HG03432 (cell line): ENCODE measurements around the gene TBPL2.

Source experiments
- ATAC-seq: cut with Tn5 transposase; IDR thresholded peaks from one replicate; pipeline ENCODE4 v1.9.1; 2021; ENCODE audit warnings: mild to moderate bottlenecking, moderate library complexity; ENCODE audit not compliant: unreplicated experiment

TBPL2 gene

GRCh38 chr14:55372825-55373224 is 67.6 kb downstream of the TBPL2 start:
- ATAC-seq = no peak

GRCh38 chr14:55372423-55372822 is 68.0 kb downstream of the TBPL2 start:
- no peak for ATAC-seq

- ATAC-seq = no peak
Observed at GRCh38 chr14:55370883-55371455, 69.4 kb downstream of the TBPL2 start.

GRCh38 chr14:55366271-55366670 is 74.1 kb downstream of the TBPL2 start:
- no peak for ATAC-seq
